GM04504 (cell line): ENCODE data around the gene WWOX.
A peak's percentile ranks its signal among the peaks of the same experiment; 100 is the strongest.

Experiments
- DNase-seq: peaks from one replicate; pipeline ENCODE4 v3.0.0-alpha.2; 2012; ENCODE audit warnings: low read depth

The WWOX gene

DNA sequence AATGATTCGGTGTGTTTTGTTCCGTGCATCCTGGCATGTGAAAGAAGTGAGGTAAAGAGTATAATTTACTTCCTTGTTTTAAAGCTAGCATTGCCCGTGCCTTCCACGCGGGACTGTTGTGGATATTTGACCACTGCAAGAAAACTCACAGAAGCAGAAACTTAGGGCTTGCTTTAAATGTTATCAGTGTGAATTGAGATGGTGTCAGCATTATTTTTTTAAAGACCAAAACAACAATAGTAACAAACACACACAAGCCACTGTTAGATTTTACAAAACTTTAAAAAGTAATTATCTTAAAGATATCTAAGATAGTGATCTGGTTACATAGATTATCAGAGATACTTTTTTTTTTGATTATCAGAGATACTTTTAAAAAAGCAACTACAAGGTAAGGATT is 47.4 kb downstream of the WWOX start:
- DNase-seq = no peak

DNA sequence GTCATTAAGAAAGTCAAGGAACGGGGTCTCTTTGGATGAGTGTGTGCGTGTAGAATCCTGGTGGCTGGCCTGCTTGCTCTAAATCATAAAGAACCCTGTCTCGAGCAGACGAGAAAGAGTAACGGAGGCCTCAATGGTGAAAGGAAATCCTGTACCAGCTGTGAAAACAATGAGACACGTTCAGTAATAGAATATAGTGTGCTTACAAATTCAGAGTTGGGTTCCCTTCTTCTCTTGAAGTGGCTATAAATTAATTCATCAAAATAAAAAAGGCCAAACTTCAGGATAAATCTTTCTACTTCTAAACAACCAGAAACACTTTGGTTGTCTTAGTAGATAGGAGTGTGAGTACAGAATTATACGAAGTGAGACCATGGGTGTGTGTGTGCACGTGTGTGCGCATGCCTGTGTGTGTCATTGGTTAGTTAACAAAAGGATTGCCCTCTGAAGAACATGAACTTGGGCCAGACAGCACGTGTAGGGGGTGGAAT is 48.5 kb downstream of the WWOX start:
- DNase-seq = no peak

DNA sequence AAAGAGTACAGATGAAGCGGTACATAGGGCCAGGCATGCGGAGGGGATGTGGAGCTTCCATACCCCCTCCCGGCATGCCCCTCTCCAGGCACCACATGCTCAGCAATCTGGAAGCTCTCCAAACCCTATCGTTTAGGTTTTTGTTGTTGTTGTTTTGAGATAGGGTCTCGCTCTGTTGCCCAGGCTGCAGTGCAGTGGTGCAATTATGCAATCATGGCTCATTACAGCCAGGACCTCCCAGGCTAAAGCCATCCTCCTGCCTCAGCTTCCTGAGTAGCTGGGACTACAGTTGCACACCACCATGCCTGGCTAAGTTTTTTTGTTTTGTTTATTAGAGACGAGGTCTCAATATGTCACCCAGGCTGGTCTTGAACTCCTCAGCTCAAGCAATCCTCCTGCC is 50.8 kb downstream of the WWOX start:
- no peak for DNase-seq

DNA sequence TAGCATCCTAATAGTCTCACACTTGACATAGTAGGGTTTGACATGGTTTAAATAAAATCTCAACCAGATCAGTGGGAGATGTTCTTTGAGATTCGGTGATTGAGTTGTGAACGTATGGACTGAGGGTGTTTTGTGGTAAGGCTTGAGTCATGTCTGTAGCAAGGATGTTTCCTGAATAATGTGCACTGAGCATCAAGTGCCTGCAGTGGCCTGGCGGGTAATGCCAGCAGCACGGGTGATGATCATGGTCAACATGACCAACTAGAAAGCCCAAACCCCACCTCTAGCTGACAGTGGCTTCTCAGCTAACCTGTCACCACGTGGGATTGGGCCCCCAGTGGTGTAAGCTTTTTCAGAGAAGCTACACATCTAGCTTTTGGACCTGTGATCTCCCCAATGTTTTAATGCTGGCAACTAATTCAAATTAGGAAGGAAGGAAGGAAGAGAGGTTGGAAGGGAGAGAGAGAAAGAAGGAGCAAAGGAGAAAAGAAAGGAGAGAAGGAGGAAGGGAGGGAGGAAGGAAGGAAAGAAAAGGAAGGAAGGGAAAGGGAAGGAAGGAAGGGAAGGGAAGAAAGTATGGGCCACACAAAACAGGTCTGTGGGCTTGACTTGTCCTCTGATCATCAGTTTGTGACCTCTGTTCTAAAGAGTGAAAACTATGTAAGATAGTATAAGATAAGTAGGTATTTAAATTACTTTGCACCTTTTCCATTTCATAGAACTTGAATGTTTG is 55.4 kb downstream of the WWOX start:
- no peak for DNase-seq

DNA sequence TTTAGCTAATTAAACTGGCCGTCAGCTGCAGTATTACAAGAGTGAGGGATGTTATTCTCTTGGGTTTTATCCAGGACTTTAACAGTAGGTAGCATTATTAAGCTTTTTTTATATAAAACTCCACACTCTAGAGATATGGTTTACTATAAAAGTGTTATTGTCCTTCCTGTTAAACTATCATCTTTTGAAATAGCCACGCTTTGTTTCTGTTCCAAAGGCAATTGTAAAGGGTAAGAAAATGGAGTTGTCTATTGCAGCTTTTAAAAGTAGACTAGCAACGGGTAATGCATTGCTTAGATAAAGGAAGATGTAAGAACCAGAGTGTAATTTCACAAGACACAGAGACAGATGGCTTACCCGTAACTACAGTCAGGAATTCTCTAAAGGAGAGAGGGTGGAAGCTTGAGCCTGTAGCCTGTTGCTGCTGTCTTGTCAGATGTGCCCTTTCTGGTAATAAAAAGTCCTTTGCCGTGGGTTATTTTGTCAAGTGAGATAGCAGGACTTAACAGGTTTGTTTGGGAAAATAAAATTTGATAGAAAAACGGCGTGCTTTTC is 56.4 kb downstream of the WWOX start:
- no peak for DNase-seq

DNA sequence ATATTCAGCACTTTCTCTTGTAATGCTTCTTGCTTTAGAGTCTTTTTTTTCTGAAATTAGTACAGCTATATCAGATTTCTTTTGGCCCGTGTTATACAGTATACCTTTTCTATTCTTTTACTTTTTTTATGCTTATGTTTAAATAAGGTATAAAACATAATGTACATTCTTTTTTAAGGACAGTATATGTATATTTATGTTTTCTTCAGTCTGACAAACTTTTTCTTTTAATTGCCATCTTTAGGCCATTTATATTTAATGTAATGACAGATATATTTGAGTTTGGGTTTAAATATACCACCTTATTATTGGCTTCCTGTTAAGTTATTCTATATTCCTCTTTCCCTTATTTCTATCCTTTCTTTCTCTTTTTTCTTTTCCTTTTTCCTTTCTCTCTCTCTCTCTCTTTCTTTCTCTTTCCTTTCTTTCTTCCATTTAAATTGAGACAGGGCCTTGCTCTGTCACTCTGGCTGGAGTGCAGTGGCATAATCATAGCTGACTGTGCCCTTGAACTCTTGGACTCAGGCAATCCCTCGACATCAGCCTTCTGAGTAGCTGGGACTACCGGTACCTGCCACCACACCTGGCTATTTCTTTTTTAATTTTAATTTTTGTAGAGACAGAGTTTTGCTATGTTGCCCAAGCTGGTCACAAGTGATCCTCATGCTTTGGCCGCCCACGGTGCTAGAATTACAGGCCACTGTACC is 61.7 kb downstream of the WWOX start:
- DNase-seq = no peak

DNA sequence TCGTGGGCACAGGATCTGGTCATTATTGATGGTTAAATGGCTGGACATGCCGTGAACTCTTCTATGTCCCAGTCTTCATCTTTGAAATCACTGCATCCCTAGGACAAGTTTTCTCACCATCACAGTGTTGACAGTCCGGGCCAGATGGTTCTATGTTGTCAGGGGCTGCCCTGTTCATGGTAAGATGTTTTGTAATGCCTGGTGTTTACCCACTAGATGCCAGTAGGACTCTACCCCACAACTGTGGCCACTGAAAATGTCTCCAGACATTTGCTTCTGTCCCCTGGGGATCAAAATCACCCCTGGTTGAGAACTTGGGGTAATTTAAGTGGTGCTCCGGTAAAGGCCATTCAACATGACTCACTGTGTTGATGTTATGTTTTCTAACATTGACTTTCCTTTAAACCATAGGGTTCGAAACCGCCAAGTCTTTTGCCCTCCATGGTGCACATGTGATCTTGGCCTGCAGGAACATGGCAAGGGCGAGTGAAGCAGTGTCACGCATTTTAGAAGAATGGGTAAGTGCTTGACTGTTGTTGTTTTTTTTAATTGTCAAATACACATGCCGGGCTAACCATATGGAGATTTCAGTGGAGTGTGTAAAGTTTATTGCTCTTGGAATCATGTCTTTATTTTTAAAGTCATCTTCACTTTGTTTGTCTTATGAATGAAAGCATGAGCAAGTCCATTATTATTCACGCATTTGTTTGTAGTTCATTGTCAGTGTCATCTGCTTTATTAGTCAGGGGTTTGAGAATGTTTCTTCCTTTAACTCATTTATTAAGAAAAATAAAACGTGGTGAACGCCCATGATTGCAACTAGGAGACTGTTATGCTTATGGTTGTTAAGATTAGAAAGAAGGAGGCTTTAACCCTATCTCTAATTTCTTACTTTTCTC is 64.6 kb downstream of the WWOX start:
- no peak for DNase-seq

DNA sequence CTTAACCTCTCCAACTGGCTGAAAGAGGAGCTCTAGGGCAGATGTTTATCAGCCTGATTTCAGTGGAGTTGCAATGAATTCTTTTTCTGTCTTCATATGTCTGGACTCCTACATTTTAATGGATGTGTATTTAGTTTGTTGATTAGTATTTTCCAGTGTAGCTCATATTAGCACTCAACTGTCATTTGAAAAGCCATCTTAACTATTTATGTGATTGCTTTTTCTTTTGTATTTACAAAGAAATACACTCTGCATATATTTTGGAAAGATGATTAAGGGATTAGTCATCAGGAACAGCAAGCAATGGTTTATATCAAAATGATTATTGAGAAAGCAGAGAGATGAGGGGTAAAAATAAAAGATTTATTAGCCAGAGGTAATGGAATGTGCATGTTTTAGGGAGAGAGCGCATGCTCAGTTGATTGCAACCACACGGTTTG is 71.1 kb downstream of the WWOX start:
- DNase-seq = no peak

DNA sequence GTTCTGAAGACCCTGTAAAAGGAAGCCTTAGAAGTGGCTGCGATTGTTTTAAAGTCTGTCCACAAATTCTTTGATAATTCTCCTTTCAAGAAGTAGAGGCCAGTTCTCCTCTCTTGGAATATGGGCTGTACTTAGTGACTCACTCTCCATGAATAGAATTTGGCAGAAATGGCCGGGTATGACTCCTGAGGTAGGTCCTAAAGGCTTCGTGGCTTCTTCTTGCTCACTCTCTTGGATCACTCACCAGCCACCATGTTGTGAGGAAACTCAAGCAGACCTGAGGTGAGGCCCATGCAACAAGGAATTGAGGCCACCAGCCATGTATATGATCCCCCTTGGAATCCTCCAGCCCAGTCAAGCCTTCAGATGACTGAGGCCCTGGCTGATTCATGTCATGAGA is 75.8 kb downstream of the WWOX start:
- no peak for DNase-seq

DNA sequence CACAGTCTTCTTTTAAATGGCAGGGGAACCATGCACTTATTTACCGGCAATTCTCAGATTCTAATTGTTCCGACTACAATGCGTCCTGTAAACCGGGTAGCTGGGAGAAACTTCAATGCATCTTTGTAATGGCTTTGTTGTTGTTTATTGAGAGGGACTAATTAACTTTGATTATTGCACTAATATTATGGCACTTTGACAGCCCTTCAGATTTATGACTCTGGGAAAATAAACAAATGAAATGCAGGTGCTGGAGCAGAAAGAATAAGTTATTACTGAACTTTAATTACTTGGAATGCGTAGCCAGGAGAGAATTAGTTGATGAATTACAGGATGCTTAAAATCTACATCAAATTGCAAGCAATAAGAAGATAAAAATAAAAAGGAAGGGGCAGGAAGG is 77.0 kb downstream of the WWOX start:
- DNase-seq = no peak

DNA sequence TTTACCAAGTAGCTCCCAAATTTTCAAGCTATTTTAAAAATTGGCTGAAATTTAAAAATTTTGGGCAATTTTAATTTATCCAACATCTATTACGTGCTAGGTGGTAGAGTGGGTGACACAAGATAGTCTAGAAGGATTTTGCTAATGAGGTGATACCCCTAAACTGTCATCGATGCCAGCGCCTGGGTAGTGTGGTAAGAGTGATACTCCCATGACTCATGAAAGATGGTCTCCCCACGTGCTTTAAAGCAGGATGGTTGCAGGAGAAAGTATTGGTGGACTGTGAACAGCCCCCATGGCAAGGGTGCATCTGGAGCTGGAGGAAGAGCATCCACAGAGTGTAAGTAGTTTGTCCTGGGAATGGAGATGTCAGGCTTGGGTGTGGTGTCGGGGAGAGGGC is 77.8 kb downstream of the WWOX start:
- DNase-seq = no peak

DNA sequence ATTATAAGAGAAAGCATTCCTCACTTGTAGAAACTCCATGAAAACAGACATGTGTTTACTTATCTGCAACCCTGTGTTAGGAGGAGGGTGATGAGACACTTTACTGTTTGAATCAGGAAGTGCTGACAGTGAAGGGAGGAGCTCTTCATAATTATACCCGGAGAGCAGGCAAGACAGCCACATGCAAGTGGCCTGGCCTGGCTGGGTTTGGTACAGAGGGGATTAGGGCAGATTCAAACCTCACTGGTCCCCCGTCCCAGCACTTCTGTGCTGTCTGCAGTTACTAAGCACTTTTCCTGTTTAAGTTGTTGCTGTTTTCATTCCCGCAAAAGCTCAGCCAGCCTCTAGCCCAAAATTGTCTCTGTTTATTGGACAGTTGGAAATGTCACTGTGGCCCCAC is 78.5 kb downstream of the WWOX start:
- no peak for DNase-seq

DNA sequence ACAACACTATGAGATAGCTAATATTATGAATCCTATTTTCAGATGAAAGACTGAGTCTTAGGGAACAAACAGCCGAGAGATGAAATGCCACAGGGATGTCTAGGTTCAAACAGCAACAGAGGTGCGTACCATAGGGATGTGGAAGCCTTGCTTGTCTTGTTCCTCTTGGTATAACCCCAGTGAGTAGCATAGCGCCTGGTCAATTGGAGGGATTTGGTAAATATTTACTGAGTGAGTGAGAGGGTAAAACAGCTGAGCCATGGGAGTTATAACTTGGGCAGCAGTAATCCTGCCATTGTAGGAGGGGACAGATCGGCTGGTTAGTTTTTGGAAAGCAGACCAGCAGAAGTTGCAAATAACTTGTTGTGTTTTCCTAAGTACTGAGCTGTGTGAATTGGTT is 80.2 kb downstream of the WWOX start:
- no peak for DNase-seq

DNA sequence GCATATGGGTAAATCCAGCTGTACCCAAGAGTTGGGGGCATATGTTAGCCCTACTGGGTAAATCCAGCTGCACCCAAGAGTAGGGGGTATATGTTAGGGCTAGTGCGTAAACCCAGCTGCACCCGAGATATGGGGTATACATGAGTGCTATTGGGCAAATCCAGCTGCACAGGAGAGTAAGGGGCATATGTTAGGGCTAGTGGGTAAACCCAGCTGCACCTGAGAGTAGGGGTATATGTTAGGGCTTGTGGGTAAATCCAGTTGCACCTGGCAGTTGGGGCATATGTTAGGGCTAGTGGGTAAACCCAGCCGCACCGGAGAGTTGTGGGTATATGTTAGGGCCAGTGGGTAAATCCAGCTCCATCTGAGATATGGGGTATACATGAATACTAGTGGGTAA is 80.9 kb downstream of the WWOX start:
- DNase-seq = no peak

DNA sequence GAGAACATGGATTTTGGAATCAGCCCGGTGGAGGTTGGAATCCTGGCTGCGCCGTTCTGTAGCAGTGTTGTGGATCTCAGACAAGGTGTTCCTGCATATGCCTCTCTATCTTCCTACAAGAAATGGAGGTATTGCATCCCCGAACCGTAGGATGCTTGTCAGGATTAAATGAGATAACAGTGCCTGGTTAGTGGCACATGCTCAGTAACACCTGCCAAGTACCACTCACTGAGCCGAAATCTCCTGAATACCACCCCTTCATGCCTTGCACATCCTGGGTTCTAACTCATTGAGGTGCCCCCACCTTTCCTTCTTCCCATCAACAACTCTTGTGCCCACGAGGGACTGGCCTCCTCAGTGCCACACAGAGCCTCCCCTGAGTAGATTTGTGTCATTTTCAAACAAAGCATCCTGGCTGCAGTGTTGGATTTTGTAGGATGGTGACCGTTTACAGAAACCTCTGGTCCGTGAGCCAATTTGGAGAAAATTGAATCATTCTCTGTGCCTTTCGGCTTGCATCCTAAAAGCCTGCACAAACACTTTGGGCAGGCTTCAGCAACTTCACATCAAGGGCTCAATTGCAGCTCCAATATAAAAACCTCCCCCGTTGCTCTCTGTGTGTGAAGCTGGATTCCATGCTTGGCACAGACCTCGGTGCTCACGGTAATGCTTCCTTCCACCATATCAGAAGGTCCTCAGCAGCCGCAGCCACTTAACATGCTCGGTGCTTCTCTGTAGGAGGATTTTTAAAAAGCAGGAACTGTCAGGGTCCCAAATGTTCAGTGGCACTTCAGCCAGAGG is 84.2 kb downstream of the WWOX start:
- no peak for DNase-seq

DNA sequence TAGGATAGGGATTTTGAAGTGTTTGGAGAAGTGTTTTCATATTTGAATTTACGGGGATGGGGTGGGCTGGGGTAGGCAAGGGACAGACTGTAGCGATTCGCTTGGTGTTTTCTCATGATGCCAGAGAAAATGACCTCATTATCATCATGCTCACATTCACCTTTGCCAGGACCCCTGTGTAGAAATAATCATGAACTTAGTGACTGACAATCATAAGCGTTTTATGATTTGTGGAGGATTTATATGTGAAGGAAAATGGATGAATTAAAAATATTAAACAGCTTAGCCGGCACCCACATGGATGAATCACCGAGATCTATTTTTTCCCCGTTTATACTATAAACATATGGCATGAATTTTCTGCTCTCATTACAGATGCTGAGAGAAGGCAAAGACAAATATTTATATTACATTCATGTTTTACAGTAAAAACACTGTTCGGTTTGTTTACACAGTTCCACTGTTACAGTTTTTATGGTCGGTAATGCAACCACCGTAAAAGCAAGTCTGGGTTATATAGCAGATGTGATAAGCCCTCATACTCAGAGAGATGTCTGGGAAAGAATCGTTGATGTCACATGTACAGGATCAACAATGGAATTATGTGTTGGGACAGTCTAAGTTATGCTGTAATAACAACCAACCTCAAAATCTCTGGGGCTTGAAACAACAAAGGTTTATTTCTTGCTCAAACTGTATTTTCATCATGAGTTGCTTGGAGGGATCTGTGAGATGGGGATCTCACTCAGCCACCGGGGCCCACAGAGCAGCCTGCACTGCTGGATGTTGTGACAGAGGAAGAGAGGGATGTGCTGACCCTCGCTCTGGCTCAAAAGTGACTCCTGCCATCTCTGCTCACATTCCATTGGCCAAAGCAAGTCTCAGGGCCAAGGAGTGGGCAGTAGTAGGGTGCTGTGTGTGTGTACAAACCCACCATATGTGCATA is 85.1 kb downstream of the WWOX start:
- peak; percentile 6 for DNase-seq

DNA sequence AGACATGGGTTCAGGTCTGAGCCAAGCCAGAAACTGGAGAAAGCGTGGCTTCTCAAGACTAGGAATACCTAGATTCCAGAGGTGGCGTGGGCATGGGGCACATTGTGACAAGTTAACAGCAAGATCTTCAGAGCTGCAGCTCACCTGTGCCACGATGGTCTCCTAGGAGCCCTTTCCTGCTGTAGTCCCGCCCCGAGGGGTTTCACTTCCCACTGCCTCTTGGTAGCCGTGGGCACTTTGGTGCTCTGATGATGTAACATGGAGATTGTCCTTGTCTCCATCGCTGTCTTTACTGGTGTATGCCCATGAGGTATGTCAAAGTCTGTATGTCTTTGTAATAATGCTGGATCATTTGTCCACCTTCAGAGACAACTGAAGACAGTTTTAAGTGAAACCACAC is 89.7 kb downstream of the WWOX start:
- no peak for DNase-seq

DNA sequence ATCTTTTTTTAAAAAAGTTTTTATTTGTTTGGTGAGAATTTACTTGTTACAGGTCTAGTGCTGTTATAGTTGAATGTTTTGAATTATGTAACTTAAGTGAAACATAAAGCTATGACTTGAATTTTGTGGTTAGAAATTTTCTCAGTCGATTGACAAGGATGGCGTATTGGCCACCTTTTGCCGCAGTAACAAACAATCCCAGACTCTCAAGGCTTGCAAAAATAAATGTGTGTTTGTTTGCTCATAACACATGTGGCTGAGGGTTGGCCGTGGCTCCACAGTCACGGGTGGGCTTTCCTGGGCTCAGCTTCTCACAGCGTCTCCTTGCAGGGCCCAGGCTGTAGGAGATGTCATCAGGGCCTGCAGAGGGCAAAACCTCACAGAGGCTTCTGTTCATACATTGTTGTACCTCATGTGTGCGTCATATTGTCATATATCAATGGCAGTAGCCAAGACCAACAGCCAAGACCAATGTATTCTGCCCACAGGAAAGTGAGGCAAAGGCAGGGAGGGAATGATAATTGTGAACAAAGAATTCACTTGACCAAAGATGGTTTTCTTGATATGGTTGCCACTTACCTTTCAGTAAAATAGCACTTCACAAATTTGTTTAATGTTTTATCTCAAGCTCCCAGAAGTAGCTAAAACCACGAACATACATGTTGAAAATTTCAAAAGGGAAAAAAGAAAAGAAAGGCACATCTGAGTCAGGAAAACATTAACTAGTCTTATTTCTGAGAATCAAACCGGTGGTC is 93.5 kb downstream of the WWOX start:
- no peak for DNase-seq

DNA sequence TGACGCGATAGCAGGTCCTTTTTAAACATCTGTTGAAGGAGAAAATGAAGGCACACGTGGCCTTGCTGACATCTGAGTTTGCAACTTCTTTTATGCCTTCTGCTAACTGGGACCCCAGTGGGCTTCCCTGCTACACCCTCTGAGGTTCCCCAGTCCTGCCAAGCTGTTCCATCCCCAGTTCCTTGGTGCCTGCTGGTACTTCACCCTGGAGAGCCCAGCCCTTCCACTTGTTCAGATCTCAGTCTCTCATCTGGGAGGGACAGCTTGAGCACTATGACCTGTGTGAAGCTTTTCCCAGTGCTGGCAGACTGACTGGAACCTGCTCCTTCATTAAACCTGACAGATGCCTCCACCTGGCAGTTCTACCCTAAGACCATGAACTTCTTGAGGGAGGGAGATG is 95.5 kb downstream of the WWOX start:
- no peak for DNase-seq

DNA sequence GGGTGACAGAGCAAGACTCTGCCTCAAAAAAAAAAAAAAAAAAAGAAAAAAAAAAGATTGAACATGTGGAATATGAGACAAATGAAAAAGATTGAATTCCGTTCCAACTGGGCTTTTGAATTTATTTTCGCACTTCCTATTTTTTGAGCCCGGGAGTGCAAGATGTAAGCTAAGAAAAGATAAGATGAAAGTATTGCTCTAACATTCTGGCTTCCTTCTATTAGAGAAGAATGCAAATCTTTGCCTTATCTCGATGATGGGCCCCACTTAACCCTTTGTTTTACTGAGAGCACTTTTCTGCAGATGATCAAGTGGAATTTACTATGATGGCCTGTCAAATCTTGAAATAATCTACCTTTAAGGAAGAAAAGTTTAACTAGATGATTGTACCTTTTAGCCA is 96.3 kb downstream of the WWOX start:
- DNase-seq = no peak
